ENCODE data around the gene CTNNA3. TPM values are rescaled to one million over a fixed set of nuclear protein-coding genes. Genes with fewer than 3 reads are reported as not detected.

CTNNA3 gene
- total RNA-seq, 1 experiment from 2014 or later, result 0.20 TPM

- H3K27me3 Mint-ChIP-seq (ENCODE audit: insufficient read depth, unreplicated experiment), result peaks cover 4% of the 10 kb centered on the region
- H3K27ac Mint-ChIP-seq (ENCODE audit: unreplicated experiment), result no peak overlapping the region
- Histone ChIP-seq H3K4me1 (no peaks in the 10 kb centered on the region), H3K9me3 (no peaks in the 10 kb centered on the region), H3K36me3 (ENCODE audit: control insufficient read depth, insufficient read depth, low read length) (no peaks in the 10 kb centered on the region), H3K27me3 (replicated peaks; ENCODE audit: control insufficient read depth, insufficient read depth, low read length) (no peaks in the 10 kb centered on the region), H3K4me3 (ENCODE audit: low read depth, low read length) (no peak overlapping the region)
- DNase-seq, result no peak
- ChIA-PET POLR2A (no interaction called here), CTCF (no interaction called here)
- intact Hi-C loops (cut with micrococcal nuclease; ENCODE audit: unreplicated experiment), result loop anchor here (2.0 to 5.0 kb wide), 3 partner anchors 171 to 1894 kb away; no protein-coding TSS in a partner anchor
- TF ChIP-seq, protein P1, sequence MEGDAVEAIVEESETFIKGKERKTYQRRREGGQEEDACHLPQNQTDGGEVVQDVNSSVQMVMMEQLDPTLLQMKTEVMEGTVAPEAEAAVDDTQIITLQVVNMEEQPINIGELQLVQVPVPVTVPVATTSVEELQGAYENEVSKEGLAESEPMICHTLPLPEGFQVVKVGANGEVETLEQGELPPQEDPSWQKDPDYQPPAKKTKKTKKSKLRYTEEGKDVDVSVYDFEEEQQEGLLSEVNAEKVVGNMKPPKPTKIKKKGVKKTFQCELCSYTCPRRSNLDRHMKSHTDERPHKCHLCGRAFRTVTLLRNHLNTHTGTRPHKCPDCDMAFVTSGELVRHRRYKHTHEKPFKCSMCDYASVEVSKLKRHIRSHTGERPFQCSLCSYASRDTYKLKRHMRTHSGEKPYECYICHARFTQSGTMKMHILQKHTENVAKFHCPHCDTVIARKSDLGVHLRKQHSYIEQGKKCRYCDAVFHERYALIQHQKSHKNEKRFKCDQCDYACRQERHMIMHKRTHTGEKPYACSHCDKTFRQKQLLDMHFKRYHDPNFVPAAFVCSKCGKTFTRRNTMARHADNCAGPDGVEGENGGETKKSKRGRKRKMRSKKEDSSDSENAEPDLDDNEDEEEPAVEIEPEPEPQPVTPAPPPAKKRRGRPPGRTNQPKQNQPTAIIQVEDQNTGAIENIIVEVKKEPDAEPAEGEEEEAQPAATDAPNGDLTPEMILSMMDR (IDR thresholded peaks at IDR 0.05; ENCODE audit: insufficient read depth in 1 of 2, low read depth in 1 of 2, low read length in 1 of 2, severe bottlenecking in 1 of 2, unreplicated experiment in 1 of 2), result no peak
- no peak overlapping the region for H3K4me3 Mint-ChIP-seq (ENCODE audit: unreplicated experiment)
- H3K9me3 Mint-ChIP-seq (ENCODE audit: unreplicated experiment), result no peaks in the 10 kb centered on the region
- no peaks in the 10 kb centered on the region for H3K4me1 Mint-ChIP-seq (ENCODE audit: low read depth, unreplicated experiment)
- BruUV-seq (replicated peaks), result no TSS peak
- no peaks in the 10 kb centered on the region for H3K36me3 Mint-ChIP-seq (ENCODE audit: insufficient read depth, unreplicated experiment)
Observed at GRCh38 chr10:66625709-66626590, 1070.0 kb downstream of the CTNNA3 start.

- Histone ChIP-seq H3K27me3 (replicated peaks; ENCODE audit: control insufficient read depth, insufficient read depth, low read length) (no peaks in the 10 kb centered on the region), H3K4me3 (ENCODE audit: low read depth, low read length) (no peak overlapping the region), H3K36me3 (ENCODE audit: control insufficient read depth, insufficient read depth, low read length) (no peaks in the 10 kb centered on the region), H3K9me3 (0 out of 2 replicates have a peak, but pooled peaks cover 4% of the 10 kb centered on the region), H3K4me1 (no peaks in the 10 kb centered on the region)
- TF ChIP-seq, protein P1 (IDR thresholded peaks at IDR 0.05; ENCODE audit: insufficient read depth in 1 of 2, low read depth in 1 of 2, low read length in 1 of 2, severe bottlenecking in 1 of 2, unreplicated experiment in 1 of 2), result no peak
- Mint-ChIP-seq H3K27me3 (ENCODE audit: insufficient read depth, unreplicated experiment) (no peaks in the 10 kb centered on the region), H3K36me3 (ENCODE audit: insufficient read depth, unreplicated experiment) (no peaks in the 10 kb centered on the region), H3K4me3 (ENCODE audit: unreplicated experiment) (no peak overlapping the region), H3K27ac (ENCODE audit: unreplicated experiment) (no peak overlapping the region), H3K4me1 (ENCODE audit: low read depth, unreplicated experiment) (no peaks in the 10 kb centered on the region), H3K9me3 (ENCODE audit: unreplicated experiment) (no peaks in the 10 kb centered on the region)
- ChIA-PET POLR2A (no interaction called here), CTCF (no interaction called here)
- no peak for DNase-seq
- no TSS peak for BruUV-seq (replicated peaks)
- intact Hi-C loops (cut with micrococcal nuclease; ENCODE audit: unreplicated experiment), result no loop called here
Observed at GRCh38 chr10:66622050-66622449, 1073.9 kb downstream of the CTNNA3 start.

- ChIA-PET CTCF (no interaction called here), POLR2A (no interaction called here)
- H3K36me3 ChIP-seq (ENCODE audit: control insufficient read depth, insufficient read depth, low read length), result no peaks in the 10 kb centered on the region
- H3K4me3 Mint-ChIP-seq (ENCODE audit: unreplicated experiment), result no peak overlapping the region
- peaks cover 3% of the 10 kb centered on the region for H3K27me3 Mint-ChIP-seq (ENCODE audit: insufficient read depth, unreplicated experiment)
- intact Hi-C loops (cut with micrococcal nuclease; ENCODE audit: unreplicated experiment), result no loop called here
- H3K4me1 ChIP-seq, result no peaks in the 10 kb centered on the region
- no TSS peak for BruUV-seq (replicated peaks)
- no peaks in the 10 kb centered on the region for H3K27me3 ChIP-seq (replicated peaks; ENCODE audit: control insufficient read depth, insufficient read depth, low read length)
- peak in 1 of 2 experiments; percentile 18 for DNase-seq
- H3K9me3 ChIP-seq, result 0 out of 2 replicates have a peak, but pooled peaks cover 8% of the 10 kb centered on the region
- H3K27ac Mint-ChIP-seq (ENCODE audit: unreplicated experiment), result no peak overlapping the region
- peaks cover 18% of the 10 kb centered on the region for H3K9me3 Mint-ChIP-seq (ENCODE audit: unreplicated experiment)
- no peaks in the 10 kb centered on the region for H3K4me1 Mint-ChIP-seq (ENCODE audit: low read depth, unreplicated experiment)
- H3K4me3 ChIP-seq (ENCODE audit: low read depth, low read length), result no peak overlapping the region
- no peaks in the 10 kb centered on the region for H3K36me3 Mint-ChIP-seq (ENCODE audit: insufficient read depth, unreplicated experiment)
- TF ChIP-seq, protein P1 (IDR thresholded peaks at IDR 0.05; ENCODE audit: insufficient read depth in 1 of 2, low read depth in 1 of 2, low read length in 1 of 2, severe bottlenecking in 1 of 2, unreplicated experiment in 1 of 2), result peak; percentile 31 to 34
Observed at GRCh38 chr10:66604195-66604594, 1091.8 kb downstream of the CTNNA3 start.

Data from Caco-2 (cell line).